Activated naive CD8-positive, alpha-beta T cell treated with anti-CD3 and anti-CD28 coated beads, Interleukin-2, amount 50 U/mL, for 24 hours (primary cell): Measurements from ENCODE around the gene LRMDA.

Experiments
- ATAC-seq: fragments of 150-1000 bp; cut with Tn5 transposase; one replicate; pipeline ENCODE4 v1.10.0; 2021
- DNase-seq: peaks from one replicate; pipeline ENCODE4 v3.0.0; 2021
- H3K27ac Mint-ChIP-seq: one replicate; pipeline ENCODE4 v1.8.0; 2021; ENCODE audit warnings: mild to moderate bottlenecking, mixed read lengths
- H3K27me3 Mint-ChIP-seq: one replicate; pipeline ENCODE4 v1.8.0; 2021; ENCODE audit warnings: mixed read lengths
- H3K36me3 Mint-ChIP-seq: one replicate; pipeline ENCODE4 v1.8.0; 2021; ENCODE audit warnings: low read depth, mixed read lengths
- H3K4me1 Mint-ChIP-seq: one replicate; pipeline ENCODE4 v1.8.0; 2021; ENCODE audit warnings: mixed read lengths
- H3K4me3 Mint-ChIP-seq: one replicate; pipeline ENCODE4 v1.8.0; 2021; ENCODE audit warnings: mild to moderate bottlenecking, moderate library complexity, mixed read lengths
- H3K9me3 Mint-ChIP-seq: one replicate; pipeline ENCODE4 v1.8.0; 2021; ENCODE audit warnings: mixed read lengths

The LRMDA gene

DNA sequence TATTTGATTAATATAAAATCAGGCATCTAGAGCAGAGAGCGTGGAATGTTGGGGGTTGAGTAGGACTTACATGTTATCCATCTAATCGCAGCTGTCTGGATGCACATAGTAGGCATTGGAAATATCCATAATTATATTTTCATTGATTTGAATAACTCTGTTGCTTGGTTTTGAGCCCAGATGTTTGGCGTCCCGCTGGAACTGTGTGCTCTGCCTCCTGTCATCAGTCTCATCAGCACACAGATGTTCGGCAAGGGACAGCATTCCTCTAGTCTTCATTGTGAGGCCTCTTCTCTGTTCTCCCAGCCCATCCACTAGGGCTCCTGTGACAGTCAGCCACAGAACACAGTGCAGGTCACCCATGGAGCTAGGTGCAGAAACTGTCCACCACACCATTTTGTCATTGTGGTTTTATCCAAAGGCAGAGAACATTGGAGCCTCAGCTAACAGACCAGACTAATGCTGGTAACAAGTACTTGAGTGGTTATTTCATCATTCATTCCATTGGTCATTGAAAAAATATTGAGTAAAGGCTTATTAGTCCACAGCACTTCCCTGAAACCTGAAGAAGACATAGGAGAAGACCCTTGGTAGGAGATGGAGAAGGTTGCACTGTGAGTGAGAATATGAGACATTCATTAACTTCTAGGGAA, 927.4 kb downstream of the LRMDA start:
- no peak for ATAC-seq
- H3K36me3 Mint-ChIP-seq = no peaks in the 10 kb centered on the region
- H3K27ac Mint-ChIP-seq = no peak overlapping the region
- H3K4me3 Mint-ChIP-seq = no peak overlapping the region
- H3K27me3 Mint-ChIP-seq = no peaks in the 10 kb centered on the region
- H3K9me3 Mint-ChIP-seq = peaks cover 4% of the 10 kb centered on the region
- no peaks in the 10 kb centered on the region for H3K4me1 Mint-ChIP-seq
- no peak for DNase-seq

DNA sequence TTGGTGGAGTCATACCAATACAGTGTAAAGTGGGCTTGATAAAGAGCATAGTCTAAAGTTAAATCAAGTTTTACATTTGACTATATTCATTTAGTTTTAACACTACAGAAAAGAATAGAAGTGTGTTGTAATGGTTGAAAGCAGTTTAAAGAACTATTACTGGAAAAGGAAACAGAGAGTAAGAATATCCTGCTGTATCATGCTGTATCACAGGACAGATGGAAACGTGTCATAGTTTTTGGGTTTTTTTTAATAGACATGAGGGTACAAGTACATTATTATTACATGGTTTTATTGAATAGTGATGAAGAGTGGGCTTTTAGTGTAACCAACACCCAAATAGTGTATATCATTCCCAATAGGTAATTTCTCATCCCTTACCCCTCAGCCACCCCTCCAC, 944.3 kb downstream of the LRMDA start:
- H3K27ac Mint-ChIP-seq = no peak overlapping the region
- no peaks in the 10 kb centered on the region for H3K27me3 Mint-ChIP-seq
- H3K4me3 Mint-ChIP-seq = no peak overlapping the region
- H3K9me3 Mint-ChIP-seq = peaks cover 10% of the 10 kb centered on the region
- no peaks in the 10 kb centered on the region for H3K36me3 Mint-ChIP-seq
- H3K4me1 Mint-ChIP-seq = no peaks in the 10 kb centered on the region
- ATAC-seq (no peak), DNase-seq (no peak)

DNA sequence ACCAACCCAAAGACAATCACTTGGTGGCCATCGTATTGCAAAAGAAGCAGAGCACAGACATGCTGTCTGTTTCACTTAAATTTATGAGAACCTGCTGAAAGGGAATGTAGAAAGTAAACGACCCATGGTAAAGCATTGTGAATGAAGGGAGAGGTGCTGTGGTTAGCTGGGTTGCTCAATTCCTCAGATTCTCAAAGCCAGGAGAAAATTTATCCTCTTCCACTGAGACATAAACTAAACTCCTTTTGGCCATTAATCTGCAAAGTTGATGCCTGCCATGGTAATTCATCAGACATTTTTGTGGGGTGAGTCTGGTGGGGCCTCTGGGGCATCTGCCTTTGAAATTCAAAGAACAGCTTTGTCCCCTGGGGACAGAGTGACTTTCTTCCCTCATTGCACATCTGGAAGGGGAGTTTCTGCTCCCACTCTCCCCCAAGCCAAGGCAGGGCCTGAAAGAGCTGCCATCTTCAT, 951.0 kb downstream of the LRMDA start:
- no peak for DNase-seq
- Mint-ChIP-seq H3K4me1 (no peaks in the 10 kb centered on the region), H3K9me3 (peaks cover 14% of the 10 kb centered on the region), H3K36me3 (no peaks in the 10 kb centered on the region), H3K27me3 (no peaks in the 10 kb centered on the region), H3K27ac (no peak overlapping the region), H3K4me3 (no peak overlapping the region)
- no peak for ATAC-seq

DNA sequence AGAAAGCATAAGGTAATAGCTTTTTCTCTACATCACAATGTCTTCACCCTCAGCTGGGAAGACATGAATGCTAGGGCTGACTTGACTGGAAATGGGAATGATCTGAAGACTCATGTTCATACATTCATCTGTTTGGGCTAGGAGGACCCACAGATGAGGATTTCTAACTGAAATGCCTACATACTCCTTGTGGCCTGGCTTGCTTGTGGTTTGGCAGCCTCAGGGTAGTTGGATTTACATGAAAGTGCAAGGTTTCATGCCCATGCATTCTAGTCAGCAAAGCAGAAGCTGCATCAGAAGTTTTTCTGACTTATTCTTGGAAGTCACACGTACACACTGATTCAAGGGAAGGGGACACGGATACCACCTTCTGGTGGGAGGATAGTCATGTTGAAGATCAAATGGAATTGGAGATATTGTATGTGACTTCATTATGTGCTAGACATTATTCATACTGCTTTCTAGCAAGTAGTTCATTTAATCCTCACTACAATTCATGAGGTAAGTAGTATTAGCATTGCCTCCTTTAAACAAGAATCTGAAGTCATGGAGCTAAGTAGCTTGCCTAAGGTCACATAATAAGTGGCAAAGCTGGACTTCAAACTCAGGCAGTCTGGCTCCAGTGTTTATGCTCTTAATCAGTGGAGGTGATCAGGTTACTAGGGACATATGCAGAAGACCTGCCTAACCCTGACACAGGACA, 957.0 kb downstream of the LRMDA start:
- ATAC-seq (no peak), DNase-seq (no peak)
- H3K9me3 Mint-ChIP-seq = peaks cover 4% of the 10 kb centered on the region
- H3K27me3 Mint-ChIP-seq = no peaks in the 10 kb centered on the region
- no peaks in the 10 kb centered on the region for H3K4me1 Mint-ChIP-seq
- no peak overlapping the region for H3K27ac Mint-ChIP-seq
- no peak overlapping the region for H3K4me3 Mint-ChIP-seq
- no peaks in the 10 kb centered on the region for H3K36me3 Mint-ChIP-seq

DNA sequence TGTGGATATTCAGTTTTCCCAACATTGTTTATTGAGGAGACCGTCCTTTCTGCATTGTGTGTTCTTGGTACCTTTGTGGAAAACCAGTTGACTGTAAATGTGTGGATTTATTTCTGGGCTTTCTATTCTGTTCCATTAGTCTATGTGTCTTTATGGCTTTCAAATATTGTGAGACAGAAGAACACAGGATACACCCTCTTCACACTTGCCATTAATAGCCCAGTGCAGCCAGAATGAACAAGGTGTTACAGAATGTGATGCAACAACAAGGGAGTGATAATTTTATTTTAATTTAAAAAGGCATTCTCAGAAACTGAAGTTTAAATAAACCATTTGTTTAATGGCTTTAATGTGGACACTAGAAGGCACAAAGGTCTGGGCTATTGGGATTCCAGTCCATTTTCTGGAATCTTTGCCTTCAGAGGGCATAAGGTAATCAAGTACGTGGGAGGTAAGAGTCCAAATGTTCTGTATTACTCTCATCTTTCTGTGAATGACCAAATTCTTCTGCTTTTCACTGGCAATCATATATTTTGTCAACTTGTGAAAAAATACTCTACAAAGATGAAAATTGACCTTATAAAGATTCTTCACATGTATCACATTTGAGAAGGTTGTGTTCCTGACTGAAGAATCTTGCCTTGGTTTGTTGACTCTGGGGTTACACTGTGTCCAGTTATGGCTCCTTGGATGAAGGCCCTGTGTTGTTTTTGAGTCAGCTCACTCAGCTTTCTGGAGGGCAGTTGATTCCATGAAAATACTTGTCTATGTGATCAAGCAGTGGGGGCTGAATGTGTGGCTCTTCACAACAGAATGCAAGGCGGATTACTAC, 962.7 kb downstream of the LRMDA start:
- DNase-seq (no peak), ATAC-seq (no peak)
- H3K27ac Mint-ChIP-seq = no peak overlapping the region
- no peaks in the 10 kb centered on the region for H3K4me1 Mint-ChIP-seq
- no peaks in the 10 kb centered on the region for H3K27me3 Mint-ChIP-seq
- no peaks in the 10 kb centered on the region for H3K9me3 Mint-ChIP-seq
- H3K36me3 Mint-ChIP-seq = no peaks in the 10 kb centered on the region
- no peak overlapping the region for H3K4me3 Mint-ChIP-seq

DNA sequence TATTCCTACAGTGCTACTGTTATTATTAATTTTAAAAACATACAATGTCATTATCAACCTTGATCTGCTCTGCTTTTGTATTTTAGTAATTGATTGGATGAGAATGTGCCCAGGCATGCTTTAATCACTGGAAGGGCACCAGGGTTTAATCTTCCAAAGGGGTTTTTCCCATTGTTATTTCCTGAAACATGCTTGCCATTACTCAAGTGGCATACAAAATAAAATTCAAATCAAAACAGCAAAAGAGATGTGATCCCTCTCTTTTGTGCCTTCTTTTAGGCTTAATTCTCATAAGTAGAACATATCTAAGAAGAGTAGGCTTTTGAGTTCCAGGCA, 963.3 kb downstream of the LRMDA start:
- no peak for DNase-seq
- no peak overlapping the region for H3K27ac Mint-ChIP-seq
- no peaks in the 10 kb centered on the region for H3K27me3 Mint-ChIP-seq
- ATAC-seq = no peak
- H3K4me3 Mint-ChIP-seq = no peak overlapping the region
- H3K9me3 Mint-ChIP-seq = peaks cover 2% of the 10 kb centered on the region
- H3K4me1 Mint-ChIP-seq = no peaks in the 10 kb centered on the region
- no peaks in the 10 kb centered on the region for H3K36me3 Mint-ChIP-seq

DNA sequence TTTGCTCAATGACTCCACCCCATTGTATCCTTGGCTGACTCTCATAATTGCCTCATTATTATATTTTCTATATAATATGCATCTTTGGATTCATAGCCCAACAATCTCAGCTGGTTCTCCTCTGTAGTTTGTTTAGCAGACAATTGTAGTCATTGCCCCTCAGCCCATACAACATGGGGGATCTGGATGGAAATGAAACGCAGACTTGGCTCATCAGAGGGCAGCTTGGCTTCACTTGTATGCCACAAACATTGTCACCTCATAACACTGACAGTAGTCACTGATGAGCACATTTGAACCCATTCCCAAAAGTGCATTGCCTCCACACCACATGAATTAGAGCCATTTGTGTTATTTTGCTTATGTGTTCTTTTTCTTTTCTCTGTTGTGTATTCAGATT, 963.8 kb downstream of the LRMDA start:
- H3K27me3 Mint-ChIP-seq = no peaks in the 10 kb centered on the region
- ATAC-seq (no peak), DNase-seq (no peak)
- H3K27ac Mint-ChIP-seq = no peak overlapping the region
- H3K36me3 Mint-ChIP-seq = no peaks in the 10 kb centered on the region
- peaks cover 4% of the 10 kb centered on the region for H3K9me3 Mint-ChIP-seq
- H3K4me1 Mint-ChIP-seq = no peaks in the 10 kb centered on the region
- no peak overlapping the region for H3K4me3 Mint-ChIP-seq

DNA sequence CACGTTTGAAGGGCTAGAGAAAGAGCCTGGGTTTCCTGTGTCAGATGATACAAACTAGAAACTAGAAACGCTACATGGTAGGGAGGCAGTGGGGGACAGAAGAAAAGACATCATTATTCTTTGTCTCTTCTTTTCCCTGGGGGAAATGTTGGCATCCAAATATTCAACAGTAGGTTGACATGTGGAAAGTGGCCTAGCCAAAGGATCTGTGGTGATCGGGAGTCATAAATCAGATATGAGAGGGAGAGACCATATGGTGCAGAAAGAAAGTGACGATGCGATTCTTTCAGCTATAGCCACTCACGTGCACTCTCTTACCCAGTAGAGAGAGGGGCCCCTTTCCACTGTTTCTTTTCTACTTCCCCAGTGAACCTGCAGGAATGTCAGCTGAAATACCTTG, 964.7 kb downstream of the LRMDA start:
- Mint-ChIP-seq H3K36me3 (no peaks in the 10 kb centered on the region), H3K27ac (no peak overlapping the region), H3K4me1 (no peaks in the 10 kb centered on the region), H3K9me3 (peaks cover 4% of the 10 kb centered on the region), H3K4me3 (no peak overlapping the region), H3K27me3 (no peaks in the 10 kb centered on the region)
- DNase-seq (no peak), ATAC-seq (no peak)

DNA sequence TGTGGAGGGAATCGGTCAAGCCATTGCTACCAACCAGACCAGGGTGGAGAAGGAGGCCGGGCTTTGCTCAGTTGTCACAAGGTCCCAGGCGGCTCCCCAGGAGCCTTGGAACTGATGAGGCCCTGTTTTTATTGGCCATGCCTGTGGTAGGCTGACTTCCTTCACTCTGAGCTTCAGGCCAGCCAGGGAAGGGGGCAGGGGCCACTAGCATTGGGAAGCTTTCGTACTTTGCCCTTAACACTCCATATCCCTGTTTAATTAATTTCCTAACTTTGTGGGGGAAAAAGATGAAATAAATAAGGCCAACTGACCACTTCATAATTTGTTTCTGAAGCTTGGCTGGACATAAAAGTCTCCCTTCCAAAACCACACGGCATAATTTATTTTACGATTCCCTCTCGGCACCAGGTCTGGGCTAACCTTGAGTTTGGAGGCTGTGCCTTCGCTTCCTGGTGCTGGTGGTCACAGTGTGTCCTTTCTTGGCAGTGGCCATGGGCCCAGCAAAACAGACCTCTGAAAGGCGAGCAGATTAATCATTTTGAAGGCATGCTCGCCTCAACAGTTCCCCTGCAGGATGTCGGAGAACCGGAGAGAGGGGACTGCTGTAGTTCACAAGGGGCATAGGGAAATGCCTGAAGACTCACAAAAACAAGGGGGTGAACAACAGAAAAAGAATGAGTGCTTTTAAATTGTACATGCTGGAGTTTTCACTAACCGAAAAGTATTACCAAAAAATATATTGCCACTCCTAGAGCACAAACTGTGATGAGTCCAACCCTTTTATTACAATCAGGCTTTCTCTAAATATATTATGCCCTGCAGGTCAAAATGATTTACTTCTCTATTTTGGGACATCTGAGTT, 966.0 kb downstream of the LRMDA start:
- H3K27me3 Mint-ChIP-seq = no peaks in the 10 kb centered on the region
- no peaks in the 10 kb centered on the region for H3K4me1 Mint-ChIP-seq
- H3K36me3 Mint-ChIP-seq = no peaks in the 10 kb centered on the region
- DNase-seq (no peak), ATAC-seq (no peak)
- H3K9me3 Mint-ChIP-seq = peaks cover 4% of the 10 kb centered on the region
- no peak overlapping the region for H3K27ac Mint-ChIP-seq
- H3K4me3 Mint-ChIP-seq = no peak overlapping the region

DNA sequence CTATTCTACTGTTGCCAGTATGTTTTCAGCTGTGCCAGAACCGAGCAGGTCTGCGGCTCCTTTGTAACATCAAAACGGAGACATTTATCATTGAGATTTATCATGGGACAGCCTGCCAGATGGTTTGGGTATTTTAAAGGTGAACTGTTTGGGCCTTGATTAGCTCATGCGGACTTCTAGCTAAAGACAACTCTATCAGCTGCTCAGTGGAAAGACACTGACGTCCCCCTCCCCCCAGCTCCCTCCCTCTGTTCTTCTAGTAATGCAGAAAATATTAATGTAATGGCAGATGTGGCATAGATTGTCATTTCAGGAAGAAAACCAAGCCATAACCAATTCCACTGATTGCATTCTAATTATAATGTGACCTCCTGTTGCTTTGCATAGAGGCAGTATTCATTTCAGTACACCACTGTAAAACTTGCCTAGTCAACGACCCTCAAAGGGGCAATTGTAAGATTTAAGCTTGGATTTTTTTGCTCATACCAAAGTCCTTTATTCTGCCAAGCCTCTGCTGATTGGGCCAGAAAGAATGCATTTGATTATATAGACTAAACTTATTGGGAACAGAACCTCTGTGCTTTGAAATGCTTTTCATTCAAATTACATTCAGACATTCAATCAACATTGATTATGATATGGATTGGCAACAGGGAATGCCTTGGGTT, 966.8 kb downstream of the LRMDA start:
- ATAC-seq = no peak
- peaks cover 4% of the 10 kb centered on the region for H3K9me3 Mint-ChIP-seq
- no peaks in the 10 kb centered on the region for H3K27me3 Mint-ChIP-seq
- no peak overlapping the region for H3K27ac Mint-ChIP-seq
- DNase-seq = no peak
- no peaks in the 10 kb centered on the region for H3K36me3 Mint-ChIP-seq
- H3K4me1 Mint-ChIP-seq = no peaks in the 10 kb centered on the region
- H3K4me3 Mint-ChIP-seq = no peak overlapping the region

DNA sequence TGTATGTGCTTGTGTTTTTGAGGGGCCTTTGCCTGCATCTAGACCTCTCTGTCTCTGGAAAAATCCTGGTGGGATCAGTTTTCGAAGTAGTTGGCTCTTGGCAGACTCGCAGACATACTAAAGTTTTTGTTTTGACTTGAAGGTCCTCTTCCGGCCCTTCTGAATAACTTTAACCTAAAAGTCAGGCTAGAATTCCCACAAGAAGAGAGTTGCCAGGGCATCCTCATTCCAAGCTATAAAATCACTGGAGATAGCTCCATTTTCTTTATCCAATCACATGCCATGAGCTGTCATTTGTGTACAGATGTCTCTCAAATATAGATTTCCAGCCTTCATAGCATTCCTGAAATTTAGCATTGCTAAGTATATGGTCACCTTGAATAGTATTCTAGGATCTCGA, 967.8 kb downstream of the LRMDA start:
- Mint-ChIP-seq H3K36me3 (no peaks in the 10 kb centered on the region), H3K4me3 (no peak overlapping the region), H3K27ac (no peak overlapping the region), H3K27me3 (no peaks in the 10 kb centered on the region), H3K9me3 (peaks cover 8% of the 10 kb centered on the region), H3K4me1 (no peaks in the 10 kb centered on the region)
- no peak for DNase-seq
- ATAC-seq = no peak

DNA sequence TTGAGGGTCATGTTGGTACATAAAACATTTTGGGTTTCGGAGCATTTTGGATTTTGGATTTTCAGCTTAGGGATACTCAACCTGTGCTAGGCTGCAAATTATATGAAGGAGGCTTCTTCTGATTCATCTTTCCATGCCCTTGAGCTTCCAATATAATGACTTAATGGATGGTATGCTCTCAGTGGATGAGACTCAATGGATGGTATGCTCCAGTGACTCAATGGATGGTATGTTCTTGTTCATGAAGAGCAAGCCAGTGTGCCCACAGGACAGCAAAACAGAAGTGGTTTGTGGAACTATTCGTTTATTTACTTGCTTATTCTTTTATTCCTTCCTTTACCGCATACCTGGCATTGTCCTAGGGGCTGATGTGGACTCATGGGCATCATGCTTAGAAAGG, 969.6 kb downstream of the LRMDA start:
- Mint-ChIP-seq H3K27ac (no peak overlapping the region), H3K27me3 (no peaks in the 10 kb centered on the region), H3K9me3 (peaks cover 8% of the 10 kb centered on the region), H3K4me1 (no peaks in the 10 kb centered on the region), H3K36me3 (no peaks in the 10 kb centered on the region), H3K4me3 (no peak overlapping the region)
- ATAC-seq (no peak), DNase-seq (no peak)

DNA sequence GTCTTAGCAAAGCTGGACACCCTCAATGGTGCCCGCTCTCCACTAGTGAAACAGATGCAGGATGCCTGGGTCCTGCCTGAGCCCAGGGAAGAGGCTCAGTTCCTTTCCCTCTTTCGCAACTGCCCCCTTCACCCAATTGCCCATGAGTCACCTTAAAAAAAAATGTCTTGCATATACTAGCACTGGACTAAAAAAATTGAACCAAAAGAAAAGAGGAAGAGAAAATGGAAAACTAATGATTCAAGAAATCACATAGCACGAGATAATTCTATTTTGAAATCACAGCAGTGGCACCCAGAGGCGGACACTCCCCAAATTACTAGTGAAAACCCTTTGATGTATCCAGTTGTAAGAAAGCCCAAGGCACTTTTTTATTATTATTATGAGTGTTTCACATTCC, 972.5 kb downstream of the LRMDA start:
- no peaks in the 10 kb centered on the region for H3K27me3 Mint-ChIP-seq
- ATAC-seq (no peak), DNase-seq (no peak)
- H3K4me1 Mint-ChIP-seq = no peaks in the 10 kb centered on the region
- peaks cover 11% of the 10 kb centered on the region for H3K9me3 Mint-ChIP-seq
- no peak overlapping the region for H3K4me3 Mint-ChIP-seq
- no peak overlapping the region for H3K27ac Mint-ChIP-seq
- no peaks in the 10 kb centered on the region for H3K36me3 Mint-ChIP-seq

DNA sequence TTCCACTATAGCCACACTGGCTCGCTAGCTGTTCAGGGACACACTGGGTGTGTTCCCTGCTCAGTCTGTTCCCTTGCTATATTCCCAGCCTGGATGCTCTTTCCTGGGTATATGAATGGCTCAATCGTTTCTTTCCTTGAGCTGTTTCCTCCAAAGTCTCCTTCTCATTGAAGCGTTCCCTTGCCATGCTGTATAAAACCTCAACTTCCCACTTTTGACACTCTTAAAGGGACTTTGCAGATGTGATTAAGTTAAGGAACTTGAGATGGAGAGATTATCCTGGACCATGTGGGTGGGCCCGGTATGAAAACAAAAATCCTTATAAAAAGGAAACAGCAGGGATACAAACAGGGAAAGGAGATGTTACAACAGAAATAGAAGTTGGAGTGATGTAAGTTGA, 973.1 kb downstream of the LRMDA start:
- Mint-ChIP-seq H3K4me1 (no peaks in the 10 kb centered on the region), H3K36me3 (no peaks in the 10 kb centered on the region), H3K9me3 (peaks cover 11% of the 10 kb centered on the region), H3K27ac (no peak overlapping the region), H3K4me3 (no peak overlapping the region), H3K27me3 (no peaks in the 10 kb centered on the region)
- ATAC-seq (no peak), DNase-seq (no peak)
